Cardiac muscle cell (in vitro differentiated cells and primary cell): Measurements from ENCODE around the gene SIGLEC9. TPM values are rescaled to one million over a fixed set of nuclear protein-coding genes. Genes with fewer than 3 reads are reported as not detected.

ENCODE experiments used
- DNase-seq, 2 donors: peaks; one replicate each; pipeline versions ENCODE4 v3.0.0 to v3.0.0-alpha.2; 2010 to 2017; ENCODE audit warnings: low read depth in 1 of 2, low spot score in 1 of 2
- H3K27ac ChIP-seq: fragments of 200-600 bp; sonication (generic); 2 replicates; pipeline ENCODE4 v1.5.1; 2016
- H3K27me3 ChIP-seq: fragments of 200-600 bp; sonication (generic); 2 replicates; pipeline ENCODE4 v1.6.0; 2016; ENCODE audit warnings: control low read depth
- H3K36me3 ChIP-seq: fragments of 200-600 bp; sonication (generic); 2 replicates; pipeline ENCODE4 v1.5.1; 2016; ENCODE audit warnings: control low read depth
- H3K4me1 ChIP-seq: fragments of 200-600 bp; sonication (generic); 2 replicates; pipeline ENCODE4 v1.8.1; 2017; ENCODE audit warnings: low read depth, mild to moderate bottlenecking, mixed run types
- H3K4me3 ChIP-seq: fragments of 200-600 bp; sonication (generic); 2 replicates; pipeline ENCODE4 v1.5.1; 2016; ENCODE audit warnings: mild to moderate bottlenecking
- H3K9me3 ChIP-seq: fragments of 200-600 bp; sonication (generic); 2 replicates; pipeline ENCODE4 v1.5.1; 2017; ENCODE audit warnings: low read depth, mild to moderate bottlenecking, control low read depth
- polyA plus RNA-seq: library from polyadenylated mRNA; unstranded; fragments of >200 nt; fragmentation: Nextera tagmentation; extraction: Ambion mirVana; gene quantifications from 2 replicates; pipeline ENCODE4 v1.2.1, GENCODE V29; 2016
- total RNA-seq: library from RNA; depleted of rRNA; stranded (reverse); fragments of >200 nt; gene quantifications from 2 replicates; pipeline ENCODE4 v1.2.3, GENCODE V29; 2016
- TF ChIP-seq, protein P1 (sequence below): IDR thresholded peaks from 2 replicates; pipeline ENCODE4 v1.5.1; 2012; ENCODE audit warnings: low read depth, mild to moderate bottlenecking, low read length

SIGLEC9 gene
- total and polyA plus RNA-seq, 2 experiments from 2014 or later = not detected

DNA sequence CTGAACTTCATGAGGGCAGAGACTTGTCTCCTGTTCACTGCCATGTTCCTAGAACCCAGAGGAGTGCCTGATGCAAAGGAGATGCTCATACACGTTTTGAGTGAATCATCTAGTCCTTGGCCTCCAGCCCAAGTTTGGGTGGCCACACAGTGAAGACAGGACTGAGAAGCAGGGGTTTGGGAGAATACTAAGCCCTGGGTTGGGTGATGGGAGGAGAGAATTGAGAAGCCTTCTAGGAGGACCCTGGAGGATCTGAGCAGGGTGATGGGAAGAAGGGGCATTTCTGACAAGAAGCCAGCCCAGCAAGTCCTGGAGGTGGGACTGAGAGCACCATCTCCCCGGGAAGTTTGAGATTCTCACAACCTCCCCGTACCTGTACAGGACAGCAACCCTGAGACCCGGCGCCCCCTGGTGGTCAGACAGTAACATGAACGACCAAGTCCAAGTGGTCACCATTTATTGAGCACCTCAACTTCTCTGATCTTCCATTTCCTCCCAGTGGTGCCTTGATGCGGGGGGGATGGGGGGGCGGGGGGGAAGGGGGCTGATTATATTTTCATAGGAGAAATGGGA, 27.5 kb upstream of the SIGLEC9 start:
- Histone ChIP-seq H3K4me1 (no peaks in the 10 kb centered on the region), H3K36me3 (no peaks in the 10 kb centered on the region)
- DNase-seq = peak; percentile 65 to 79

DNA sequence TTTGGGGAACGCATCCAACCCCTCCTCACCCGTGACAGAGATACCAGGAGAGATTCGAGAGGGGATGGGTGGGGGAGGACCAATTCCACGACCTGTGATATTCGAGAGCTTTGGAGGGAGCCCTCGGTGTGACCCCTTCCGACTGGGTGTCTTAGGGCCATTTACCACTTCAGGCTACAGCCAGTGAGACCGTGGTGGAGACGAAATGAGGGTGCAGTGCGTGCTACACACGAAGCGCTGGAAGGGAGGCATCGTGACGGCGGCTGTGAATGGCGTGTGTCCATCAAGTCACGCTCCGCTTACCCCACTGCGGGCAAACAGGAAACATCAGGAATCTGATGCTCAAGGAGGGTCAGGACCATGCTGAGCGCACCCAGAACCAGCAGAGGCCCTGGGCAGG, 26.9 kb upstream of the SIGLEC9 start:
- Histone ChIP-seq H3K27ac (no peak overlapping the region), H3K27me3 (no peaks in the 10 kb centered on the region), H3K36me3 (no peaks in the 10 kb centered on the region), H3K4me1 (no peaks in the 10 kb centered on the region), H3K4me3 (no peak overlapping the region), H3K9me3 (no peaks in the 10 kb centered on the region)
- no peak for DNase-seq
- TF ChIP-seq, protein P1, sequence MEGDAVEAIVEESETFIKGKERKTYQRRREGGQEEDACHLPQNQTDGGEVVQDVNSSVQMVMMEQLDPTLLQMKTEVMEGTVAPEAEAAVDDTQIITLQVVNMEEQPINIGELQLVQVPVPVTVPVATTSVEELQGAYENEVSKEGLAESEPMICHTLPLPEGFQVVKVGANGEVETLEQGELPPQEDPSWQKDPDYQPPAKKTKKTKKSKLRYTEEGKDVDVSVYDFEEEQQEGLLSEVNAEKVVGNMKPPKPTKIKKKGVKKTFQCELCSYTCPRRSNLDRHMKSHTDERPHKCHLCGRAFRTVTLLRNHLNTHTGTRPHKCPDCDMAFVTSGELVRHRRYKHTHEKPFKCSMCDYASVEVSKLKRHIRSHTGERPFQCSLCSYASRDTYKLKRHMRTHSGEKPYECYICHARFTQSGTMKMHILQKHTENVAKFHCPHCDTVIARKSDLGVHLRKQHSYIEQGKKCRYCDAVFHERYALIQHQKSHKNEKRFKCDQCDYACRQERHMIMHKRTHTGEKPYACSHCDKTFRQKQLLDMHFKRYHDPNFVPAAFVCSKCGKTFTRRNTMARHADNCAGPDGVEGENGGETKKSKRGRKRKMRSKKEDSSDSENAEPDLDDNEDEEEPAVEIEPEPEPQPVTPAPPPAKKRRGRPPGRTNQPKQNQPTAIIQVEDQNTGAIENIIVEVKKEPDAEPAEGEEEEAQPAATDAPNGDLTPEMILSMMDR = no peak

More for the DNA sequence above, 27.5 kb upstream of the SIGLEC9 start:
- TF ChIP-seq, protein P1 = peak; percentile 77
- Histone ChIP-seq H3K27me3 (no peaks in the 10 kb centered on the region), H3K9me3 (no peaks in the 10 kb centered on the region), H3K4me3 (no peak overlapping the region), H3K27ac (no peak overlapping the region)

DNA sequence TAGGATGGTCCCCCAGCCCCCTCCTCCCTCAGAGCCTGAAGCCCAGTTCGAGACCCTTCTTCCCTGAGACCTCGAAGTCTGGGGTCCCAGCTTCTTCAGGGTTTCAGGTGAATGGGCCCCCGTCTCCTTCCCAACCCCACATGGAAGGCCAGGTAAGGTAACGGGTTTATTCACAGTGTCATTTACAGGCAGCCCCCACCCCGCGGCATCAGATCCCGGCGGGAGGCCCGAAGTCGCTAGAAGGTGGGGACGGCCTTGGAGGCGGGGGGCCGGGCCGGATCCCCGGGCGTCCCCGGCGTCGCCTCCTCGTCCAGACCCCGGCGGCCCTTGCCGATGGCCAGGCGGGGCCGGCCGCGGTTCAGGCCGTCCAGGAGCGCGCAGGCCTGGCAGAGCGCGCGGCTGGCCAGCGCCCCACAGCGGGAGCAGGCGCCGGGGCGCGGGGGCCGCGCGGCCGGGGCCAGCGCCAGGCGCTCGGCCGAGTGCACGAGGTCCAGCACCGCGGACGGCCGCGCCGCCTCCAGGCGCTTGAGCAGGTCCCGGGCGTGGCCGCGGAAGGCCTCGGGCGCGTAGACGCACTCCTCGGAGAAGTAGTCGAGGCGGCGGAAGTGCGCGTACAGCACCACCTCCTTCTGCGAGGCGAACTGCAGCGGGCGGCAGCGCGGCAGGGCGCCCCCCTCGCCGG, 26.2 kb upstream of the SIGLEC9 start:
- TF ChIP-seq, protein P1 = no peak
- Histone ChIP-seq H3K27me3 (no peaks in the 10 kb centered on the region), H3K4me1 (no peaks in the 10 kb centered on the region), H3K9me3 (no peaks in the 10 kb centered on the region), H3K4me3 (no peak overlapping the region), H3K36me3 (no peaks in the 10 kb centered on the region), H3K27ac (no peak overlapping the region)
- peak; percentile 33 to 69 for DNase-seq

DNA sequence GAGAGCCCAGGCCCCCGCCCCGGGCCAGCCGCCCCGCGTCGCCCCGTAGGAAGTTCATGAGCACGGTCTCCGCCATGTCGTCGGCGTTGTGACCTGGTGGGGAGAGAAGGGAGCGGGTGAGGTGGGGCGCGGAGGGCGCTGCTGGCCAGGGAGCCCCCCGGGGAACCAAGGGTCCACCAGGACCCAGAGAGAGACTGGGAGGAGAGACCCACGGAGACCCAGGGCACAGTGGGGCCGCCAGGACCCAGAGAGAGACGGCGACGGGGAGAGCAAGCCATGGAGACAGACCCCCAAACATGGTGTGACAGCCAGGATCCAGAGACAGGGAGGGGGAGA, 25.7 kb upstream of the SIGLEC9 start:
- H3K4me3 ChIP-seq = no peak overlapping the region
- no peak for DNase-seq

DNA sequence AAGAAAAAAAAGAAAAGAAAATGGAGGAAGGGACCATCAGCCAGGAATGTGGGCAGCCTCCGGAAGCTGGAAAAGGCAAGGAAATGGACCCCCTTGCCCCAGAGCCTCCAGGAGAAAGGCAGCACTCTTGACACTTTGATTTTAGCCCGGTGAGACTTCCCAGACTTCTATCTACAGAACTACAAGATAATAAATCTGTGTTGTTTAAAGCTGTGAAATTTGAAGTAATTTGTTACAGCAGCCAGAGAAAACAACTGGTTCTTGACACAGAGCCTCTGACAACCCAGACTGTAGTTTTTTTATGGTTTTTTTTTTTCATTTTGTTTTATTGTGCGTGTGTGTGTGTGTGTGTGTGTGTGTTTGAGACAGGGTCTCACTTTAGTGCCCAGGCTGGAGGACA, 24.1 kb upstream of the SIGLEC9 start:
- Histone ChIP-seq H3K36me3 (no peaks in the 10 kb centered on the region), H3K4me3 (no peak overlapping the region)

More for the DNA sequence above, 25.7 kb upstream of the SIGLEC9 start:
- Histone ChIP-seq H3K9me3 (no peaks in the 10 kb centered on the region), H3K36me3 (no peaks in the 10 kb centered on the region), H3K4me1 (no peaks in the 10 kb centered on the region), H3K27me3 (no peaks in the 10 kb centered on the region), H3K27ac (no peak overlapping the region)
- TF ChIP-seq, protein P1 = no peak

More for the DNA sequence above, 24.1 kb upstream of the SIGLEC9 start:
- no peak overlapping the region for H3K27ac ChIP-seq
- no peaks in the 10 kb centered on the region for H3K4me1 ChIP-seq
- no peak for DNase-seq
- TF ChIP-seq, protein P1 = no peak
- no peaks in the 10 kb centered on the region for H3K9me3 ChIP-seq
- no peaks in the 10 kb centered on the region for H3K27me3 ChIP-seq
